Fibroblast of the aortic adventitia (primary cell): ENCODE data around the gene PLXNC1. TPM values are rescaled to one million over a fixed set of nuclear protein-coding genes. Genes with fewer than 3 reads are reported as not detected.

ENCODE experiments used
- DNase-seq: peaks from one replicate; pipeline ENCODE4 v3.0.0-alpha.2; 2010; ENCODE audit warnings: low read depth
- H3K4me3 ChIP-seq: 2 replicates; pipeline ENCODE4 v1.5.1; 2011; ENCODE audit warnings: low read depth, mild to moderate bottlenecking, control low read depth, low read length, moderate library complexity
- CTCF ChIP-seq: IDR thresholded peaks from 2 replicates; pipeline ENCODE4 v1.5.1; 2011; ENCODE audit warnings: mild to moderate bottlenecking, low read length, control low read depth, inconsistent platforms; ENCODE audit not compliant: insufficient read depth
- total RNA-seq: library from RNA; depleted of rRNA; stranded (reverse); fragments of >200 nt; gene quantifications from 2 replicates; pipeline ENCODE4 v1.2.3, GENCODE V29; 2012; ENCODE audit warnings: low replicate concordance

PLXNC1 gene
- total RNA-seq, 1 donor, result 4.3 TPM

DNA sequence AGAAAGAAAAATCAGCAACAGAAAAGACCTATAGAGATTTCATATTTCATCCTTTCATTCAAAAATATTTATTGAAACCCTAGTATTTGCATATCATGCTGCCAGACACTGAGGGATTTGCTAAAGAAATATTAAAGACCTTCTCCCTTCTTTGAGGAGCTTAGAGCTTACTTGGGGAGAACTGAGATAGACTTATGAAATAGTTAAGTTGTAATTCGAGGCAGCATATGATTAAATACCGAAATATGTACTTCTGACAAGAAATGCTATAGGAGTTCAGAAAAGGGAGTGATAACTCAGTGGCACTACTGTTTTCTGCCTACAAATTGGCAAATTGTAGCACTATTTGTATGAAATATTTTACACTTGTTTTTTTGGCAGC is 59.1 kb downstream of the PLXNC1 start:
- no peak overlapping the region for H3K4me3 ChIP-seq
- no peak for DNase-seq
- no peak for TF ChIP-seq CTCF

DNA sequence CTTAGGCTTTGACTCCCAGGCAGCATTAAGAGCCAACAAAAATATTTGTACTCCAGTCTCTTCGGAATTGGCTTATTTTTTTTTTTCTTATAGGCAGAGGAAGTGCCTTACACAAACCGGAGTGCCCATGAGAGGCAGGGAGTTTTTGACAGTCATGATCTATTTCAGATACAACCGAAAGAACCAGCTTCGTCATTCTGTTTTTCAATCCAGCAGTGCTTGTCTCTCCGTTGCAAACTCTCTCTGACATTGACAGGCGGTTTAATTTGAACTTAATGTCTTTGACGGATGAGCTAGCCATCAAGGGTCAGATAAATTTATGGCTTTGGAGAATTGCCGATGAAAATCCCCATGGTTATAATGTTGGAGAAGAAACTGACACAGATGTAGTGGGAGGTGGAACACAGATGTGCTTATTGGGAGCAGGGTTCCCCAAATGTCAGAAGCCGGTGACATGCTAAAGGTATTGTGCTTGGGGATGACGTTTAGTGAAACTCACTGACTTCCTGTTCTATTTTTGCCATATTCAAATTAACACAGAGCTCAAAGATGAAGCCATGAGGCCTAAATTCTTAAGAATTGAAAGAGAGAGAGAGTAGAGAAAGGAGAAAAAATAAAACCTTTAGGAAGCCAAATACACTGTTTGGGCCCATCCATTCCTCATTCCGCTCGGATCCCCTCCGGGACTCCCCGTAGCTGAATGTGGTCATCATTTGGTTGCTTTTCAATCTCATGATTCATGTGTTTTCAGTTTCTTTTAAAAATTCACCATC is 59.7 kb downstream of the PLXNC1 start:
- no peak for TF ChIP-seq CTCF
- DNase-seq, result peak; percentile 28
- no peak overlapping the region for H3K4me3 ChIP-seq

- no peak for TF ChIP-seq CTCF
- DNase-seq, result no peak
- no peak overlapping the region for H3K4me3 ChIP-seq
These were observed 60.2 kb downstream of the PLXNC1 start for GRCh38 chr12:94208622-94208966.

DNA sequence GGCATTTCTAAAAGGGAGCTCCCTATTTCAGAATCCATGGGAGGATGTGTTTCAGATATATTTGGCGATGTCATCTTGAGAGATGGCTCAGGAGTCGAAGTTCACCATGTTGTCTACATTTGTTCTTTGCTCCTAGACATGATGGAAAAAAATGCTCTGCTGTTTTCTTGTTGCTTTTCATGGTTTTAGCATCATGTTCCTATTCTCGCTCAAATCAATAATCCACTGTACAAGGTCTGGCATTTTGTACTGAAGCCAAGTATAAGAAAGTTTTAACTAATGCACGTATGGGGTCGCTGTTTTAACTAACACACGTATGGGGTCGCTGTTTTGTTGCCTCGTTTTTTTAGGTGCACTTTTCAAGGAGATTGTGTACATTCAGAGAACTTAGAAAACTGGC is 60.9 kb downstream of the PLXNC1 start:
- TF ChIP-seq CTCF, result no peak
- no peak for DNase-seq
- no peak overlapping the region for H3K4me3 ChIP-seq

DNA sequence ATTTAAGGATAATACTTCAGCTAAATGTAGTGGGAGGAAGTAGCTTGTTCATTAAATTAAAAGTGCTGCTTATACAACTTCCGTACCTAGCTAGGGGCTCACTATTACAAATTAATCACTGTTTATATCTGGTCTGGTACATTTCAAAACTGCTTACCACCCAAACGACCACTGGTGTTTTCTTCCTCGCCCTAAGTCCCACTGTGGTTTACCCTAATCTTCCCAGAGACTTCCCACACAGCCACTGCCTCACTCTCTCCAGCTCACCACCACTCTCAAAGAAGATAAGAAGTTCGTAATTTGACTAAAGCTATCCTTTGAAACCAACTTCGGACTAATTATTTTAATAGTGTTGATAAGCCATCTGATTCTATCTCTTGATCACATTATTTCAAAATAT is 62.6 kb downstream of the PLXNC1 start:
- DNase-seq, result no peak
- H3K4me3 ChIP-seq, result no peak overlapping the region
- no peak for TF ChIP-seq CTCF

- DNase-seq, result no peak
- TF ChIP-seq CTCF, result no peak
- H3K4me3 ChIP-seq, result no peak overlapping the region
These were observed 69.9 kb downstream of the PLXNC1 start for GRCh38 chr12:94218233-94218632.
